GM19035 (cell line): ENCODE results near the gene USPL1.
A peak's percentile ranks its signal among the peaks of the same experiment; 100 is the strongest.
"Not testable (repeated sequence)": the region's sequence is repeated elsewhere in the genome, so short reads cannot be mapped to it uniquely, and the experiment has no call there.

Experiments
- ATAC-seq: cut with Tn5 transposase; IDR thresholded peaks from one replicate; pipeline ENCODE4 v1.9.1; 2021; ENCODE audit not compliant: unreplicated experiment

USPL1 gene

DNA sequence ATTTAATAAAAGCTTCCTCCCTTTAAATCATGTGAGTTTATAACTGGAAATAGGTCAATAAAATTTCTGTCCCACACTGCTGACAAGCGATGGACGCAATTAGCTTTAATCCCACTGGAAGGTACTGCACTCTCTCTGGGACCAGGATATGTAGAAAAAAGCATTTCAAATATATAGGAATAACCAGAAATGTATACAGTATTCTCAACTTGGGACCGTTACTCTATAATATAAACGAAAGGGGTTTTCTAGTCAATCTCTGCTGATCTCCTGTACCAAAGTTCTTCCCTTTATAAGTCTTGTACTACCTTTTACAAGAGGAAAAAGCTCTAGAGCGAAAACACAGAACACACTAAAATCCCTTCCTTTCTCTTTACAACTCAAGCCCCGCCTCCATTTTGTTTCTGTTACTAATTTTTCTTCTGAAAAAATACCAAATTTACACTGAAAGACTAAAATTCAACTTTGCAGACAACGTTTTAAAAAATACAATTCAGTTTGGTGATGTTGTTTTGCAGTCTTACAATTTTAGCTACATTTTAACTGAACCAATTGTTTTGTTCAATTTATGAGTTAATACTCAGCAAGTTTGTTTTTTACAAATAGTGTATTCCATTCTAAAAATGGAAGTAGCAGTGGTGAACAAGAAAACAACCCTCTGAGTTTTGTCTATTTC lies 1.7 kb upstream of the USPL1 start:
- ATAC-seq, result no peak

DNA sequence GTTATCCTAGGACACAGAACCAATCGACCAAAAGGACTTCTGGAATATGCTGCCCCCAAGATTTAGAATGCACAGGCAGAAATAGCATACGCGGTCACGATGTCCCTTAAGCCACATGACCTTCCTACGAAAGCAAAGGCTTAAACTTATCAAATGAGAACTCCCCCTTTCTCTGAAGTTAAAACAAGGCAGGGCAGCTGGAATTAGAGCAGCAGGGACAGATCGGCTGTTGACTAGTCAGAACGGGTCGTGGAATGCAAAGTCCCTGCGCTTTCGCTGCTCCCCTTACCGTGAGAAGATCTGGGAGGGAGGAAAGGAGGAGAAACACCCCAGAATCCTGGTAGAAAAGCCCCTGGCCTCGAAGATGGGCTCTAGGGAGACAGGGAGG lies 799 bp upstream of the USPL1 start:
- ATAC-seq, result peak; percentile 16

DNA sequence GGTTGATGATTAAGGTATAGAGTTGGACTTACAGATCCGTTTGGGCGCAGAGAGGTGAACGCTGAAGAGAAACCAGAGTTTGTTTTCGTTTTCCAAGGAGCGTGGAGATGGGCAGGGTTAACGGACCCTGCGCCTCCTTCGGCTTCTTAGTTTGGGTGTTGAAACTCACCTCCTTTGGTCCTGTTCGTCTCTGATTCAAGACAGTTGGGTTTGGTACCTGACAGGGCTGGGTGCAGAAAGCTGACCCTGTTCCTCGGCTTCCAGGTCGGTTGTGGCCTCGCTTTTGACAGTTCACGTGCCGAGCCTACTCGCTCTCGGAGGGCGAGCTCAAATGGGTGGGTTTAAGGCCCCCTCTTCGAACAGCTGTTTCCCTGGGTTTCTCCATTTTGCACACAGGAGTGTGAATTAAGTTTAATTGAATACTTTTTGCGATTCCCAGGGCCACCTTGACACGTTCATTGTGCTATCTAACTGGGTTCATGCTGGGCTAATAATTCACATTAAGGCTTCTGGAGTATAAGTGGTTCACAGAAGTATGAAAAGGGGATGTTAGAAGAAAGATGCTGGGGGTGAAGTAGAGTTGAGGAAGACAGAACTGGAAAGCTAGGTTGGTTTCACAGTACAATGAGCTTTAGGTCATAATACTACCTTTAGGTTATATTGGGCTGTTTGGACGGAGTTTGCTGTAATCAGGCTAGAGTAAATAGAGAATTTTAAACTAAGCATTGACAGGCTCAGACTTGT lies 638 bp downstream of the USPL1 start:
- peak; percentile 2 for ATAC-seq

DNA sequence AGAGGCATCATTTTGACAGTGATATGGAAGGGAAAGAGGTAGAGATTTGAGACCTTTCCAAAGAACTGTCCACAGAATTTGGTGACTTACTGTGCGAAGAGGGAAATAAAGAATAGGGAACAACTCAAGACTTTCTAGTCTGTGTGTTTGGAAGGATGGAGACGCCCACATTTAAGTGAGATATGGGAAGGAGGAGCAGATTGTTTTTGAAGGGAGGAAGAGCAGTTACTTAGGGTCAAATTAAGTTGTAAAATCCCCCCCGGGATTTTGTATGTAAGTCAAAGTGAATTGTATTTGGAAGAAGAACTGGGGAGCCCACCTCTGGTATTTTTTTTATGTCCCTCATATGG lies 1.2 kb downstream of the USPL1 start:
- ATAC-seq, result no peak

DNA sequence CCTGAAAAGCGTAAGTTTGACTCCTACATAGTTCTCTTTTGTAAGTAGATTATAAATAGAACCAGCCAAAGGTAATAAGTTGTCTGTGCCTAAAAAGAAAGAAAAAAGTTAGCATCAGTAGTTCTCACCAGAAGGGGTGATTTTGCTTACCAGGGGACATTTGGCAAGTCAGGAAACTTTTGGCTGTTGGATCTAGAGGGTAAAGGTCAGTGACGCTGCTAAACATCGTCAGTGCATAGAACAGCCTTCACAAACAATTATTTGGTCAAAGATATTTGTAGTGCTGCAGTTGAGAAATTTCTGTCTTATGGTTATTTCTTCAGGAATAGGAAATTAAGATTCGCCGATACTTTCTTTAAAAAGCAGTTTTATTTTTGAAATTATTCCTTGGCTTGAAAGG lies 2.0 kb downstream of the USPL1 start:
- ATAC-seq, result no peak

DNA sequence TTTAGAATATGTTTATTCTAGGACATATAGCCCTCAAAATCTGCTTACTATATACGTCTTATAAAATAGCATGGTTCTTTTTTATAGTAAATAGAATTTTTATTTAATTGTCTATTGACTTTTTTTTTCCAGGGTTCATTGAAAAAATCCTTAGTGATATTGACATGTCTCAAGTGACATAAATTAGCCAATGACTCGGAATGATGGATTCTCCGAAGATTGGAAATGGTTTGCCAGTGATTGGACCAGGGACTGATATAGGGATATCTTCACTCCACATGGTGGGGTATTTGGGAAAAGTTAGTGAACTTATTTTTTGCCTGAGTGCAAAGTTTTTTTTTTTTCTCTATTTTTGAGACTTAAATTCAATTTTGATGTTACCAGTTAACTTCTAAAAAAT lies 3.2 kb downstream of the USPL1 start:
- no peak for ATAC-seq

DNA sequence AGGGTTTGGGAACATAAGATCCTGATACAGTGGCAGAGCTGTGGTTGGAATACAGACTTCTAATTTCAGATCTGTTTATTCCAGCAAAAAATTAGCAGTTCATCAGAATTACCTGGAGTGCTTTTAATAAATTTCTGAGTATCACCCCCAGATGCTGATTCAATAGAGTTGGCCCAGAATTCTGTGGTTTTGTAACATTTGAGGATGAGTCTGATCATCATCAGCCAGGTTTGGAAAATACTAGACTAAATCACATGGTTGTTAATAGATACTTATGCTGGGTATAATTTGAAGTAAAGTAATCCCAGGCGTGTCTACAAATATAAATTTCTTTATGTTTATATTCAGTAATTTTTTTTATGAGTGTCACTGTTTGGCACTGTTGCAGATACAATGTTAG lies 4.8 kb downstream of the USPL1 start:
- no peak for ATAC-seq

- ATAC-seq, result no peak
These were observed 5.7 kb downstream of the USPL1 start for GRCh38 chr13:30623392-30623791.

DNA sequence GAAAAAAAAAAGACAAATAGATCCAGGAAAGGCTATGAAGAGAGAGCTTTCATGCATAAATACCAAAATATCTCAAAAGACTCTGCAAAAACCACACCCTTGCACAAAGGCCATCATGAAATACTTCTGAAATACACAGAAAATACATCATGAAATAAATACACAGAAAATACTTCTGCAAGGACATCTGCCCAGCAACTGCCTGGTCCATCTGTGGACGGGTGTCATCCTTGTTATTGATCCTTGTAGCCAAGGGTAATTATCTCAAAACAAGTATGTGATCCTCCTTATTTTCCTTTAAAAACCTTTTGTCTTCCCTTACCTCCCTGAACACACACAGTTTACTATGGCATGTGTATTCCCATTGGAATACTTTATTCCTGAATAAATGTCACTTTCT lies 6.9 kb downstream of the USPL1 start:
- no peak for ATAC-seq

DNA sequence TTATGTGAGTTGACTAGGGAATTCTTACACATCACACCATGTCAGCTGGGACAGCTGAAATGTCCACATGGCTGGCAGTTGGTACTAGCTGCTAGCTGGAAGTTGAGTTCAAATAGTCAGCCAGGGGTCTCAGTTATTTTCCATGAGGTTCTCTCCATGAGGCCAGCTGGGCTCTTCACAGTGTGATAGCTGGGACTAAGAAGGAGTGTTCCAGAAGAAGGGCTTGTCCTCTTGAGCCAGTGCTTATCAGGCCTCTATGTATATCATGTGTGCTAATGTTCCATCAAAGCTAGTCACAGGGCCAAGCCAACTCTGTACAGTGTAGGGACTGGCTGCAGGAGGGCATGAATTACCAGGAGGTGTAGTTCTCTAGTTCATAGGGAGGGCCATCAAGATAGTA lies 11.8 kb downstream of the USPL1 start:
- ATAC-seq, result no peak

GRCh38 chr13:30633861-30634260 lies 16.1 kb downstream of the USPL1 start:
- no peak for ATAC-seq

- no peak for ATAC-seq
These were observed 17.1 kb downstream of the USPL1 start for GRCh38 chr13:30634838-30635237.

- ATAC-seq, result no peak
These were observed 20.6 kb downstream of the USPL1 start for GRCh38 chr13:30638301-30638700.

- ATAC-seq, result no peak
These were observed 22.0 kb downstream of the USPL1 start for GRCh38 chr13:30639671-30640070.

GRCh38 chr13:30641173-30641572 lies 23.5 kb downstream of the USPL1 start:
- ATAC-seq, result not testable (repeated sequence)

- ATAC-seq, result no peak
These were observed 27.9 kb downstream of the USPL1 start for GRCh38 chr13:30645629-30646028.

- no peak for ATAC-seq
These were observed 29.7 kb downstream of the USPL1 start for GRCh38 chr13:30647420-30647819.

GRCh38 chr13:30647824-30648521 lies 30.3 kb downstream of the USPL1 start:
- no peak for ATAC-seq

DNA sequence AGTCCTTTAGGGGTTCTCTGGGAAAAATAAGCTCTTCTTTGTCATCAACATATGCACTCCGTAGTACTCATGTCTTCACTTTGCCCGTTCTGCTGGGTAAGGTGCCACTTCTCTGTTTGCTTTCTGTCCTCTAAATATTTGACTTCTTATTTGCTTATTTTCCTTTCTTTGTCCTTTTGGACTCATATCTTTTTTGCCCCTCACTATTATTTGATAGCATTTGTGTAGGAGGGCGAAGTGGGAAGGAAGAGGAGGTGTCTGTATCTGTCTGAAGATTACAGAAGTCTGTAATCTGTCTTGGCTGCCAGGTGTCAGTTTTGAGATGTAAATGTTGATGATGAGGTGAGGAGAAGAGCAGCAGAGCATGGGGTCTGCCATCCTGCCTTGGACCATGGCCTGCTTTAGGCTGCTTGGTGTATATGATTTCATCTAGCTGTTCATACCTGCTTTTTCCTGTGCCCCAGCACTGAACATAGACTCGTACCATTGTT lies 30.8 kb downstream of the USPL1 start:
- ATAC-seq, result no peak

DNA sequence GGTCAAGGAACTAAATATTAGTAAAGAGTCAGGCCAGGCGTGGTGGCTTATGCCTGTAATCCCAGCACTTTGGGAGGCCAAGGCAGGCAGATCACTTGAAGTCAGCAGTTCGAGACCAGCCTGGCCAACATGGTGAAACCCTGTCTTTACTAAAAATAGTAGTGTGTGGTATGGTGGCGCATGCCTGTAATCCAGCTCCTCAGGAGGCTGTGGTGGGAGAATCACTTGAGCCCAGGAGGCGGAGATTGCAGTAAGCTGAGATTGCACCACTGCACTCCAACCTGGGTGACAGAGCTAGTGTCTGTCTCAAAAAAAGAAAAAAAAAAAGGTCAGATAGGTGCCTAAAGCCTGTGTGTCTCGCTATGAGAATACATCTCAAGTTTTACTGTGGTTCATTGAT lies 33.9 kb downstream of the USPL1 start:
- not testable (repeated sequence) for ATAC-seq

GRCh38 chr13:30652746-30653386 lies 35.1 kb downstream of the USPL1 start:
- ATAC-seq, result no peak

GRCh38 chr13:30654430-30654829 lies 36.7 kb downstream of the USPL1 start:
- ATAC-seq, result no peak
